MM.1S (cell line): Measurements from ENCODE around the gene ESPN.

Source experiments
- DNase-seq: peaks from one replicate; pipeline ENCODE4 v3.0.0-alpha.2; 2015
- H2AFZ ChIP-seq: fragments of 300-600 bp; sonication (generic); 2 replicates; pipeline ENCODE4 v1.6.0; 2016; ENCODE audit warnings: antibody characterized with exemption, low read length
- H3F3A ChIP-seq: fragments of 300-600 bp; sonication (generic); 2 replicates; pipeline ENCODE4 v1.6.1; 2016; ENCODE audit warnings: mild to moderate bottlenecking, antibody characterized with exemption, low read length, moderate library complexity, mixed read lengths; ENCODE audit not compliant: insufficient read depth
- H3K27ac ChIP-seq: fragments of 300-600 bp; sonication (generic); 2 replicates; pipeline ENCODE4 v1.5.1; 2016; ENCODE audit warnings: mild to moderate bottlenecking, low read length
- H3K27me3 ChIP-seq: fragments of 300-600 bp; sonication (generic); replicated peaks from 2 replicates; pipeline ENCODE4 v1.6.0; 2016; ENCODE audit warnings: low read length; ENCODE audit not compliant: insufficient read depth
- H3K36me3 ChIP-seq: fragments of 300-600 bp; sonication (generic); replicated peaks from 2 replicates; pipeline ENCODE4 v1.6.1; 2016; ENCODE audit warnings: mild to moderate bottlenecking, low read length, mixed read lengths; ENCODE audit not compliant: insufficient read depth
- H3K4me1 ChIP-seq: fragments of 300-600 bp; sonication (generic); 2 replicates; pipeline ENCODE4 v1.6.1; 2016; ENCODE audit warnings: low read length, mixed read lengths
- H3K4me2 ChIP-seq: fragments of 300-600 bp; sonication (generic); 2 replicates; pipeline ENCODE4 v1.6.0; 2016; ENCODE audit warnings: low read depth, low read length
- H3K4me3 ChIP-seq: fragments of 300-600 bp; sonication (generic); 2 replicates; pipeline ENCODE4 v1.5.1; 2016; ENCODE audit warnings: low read length, mixed read lengths
- H3K79me2 ChIP-seq: fragments of 300-600 bp; sonication (generic); 2 replicates; pipeline ENCODE4 v1.6.1; 2016; ENCODE audit warnings: mixed run types, low read length, mixed read lengths
- H3K9ac ChIP-seq: fragments of 300-600 bp; sonication (generic); 2 replicates; pipeline ENCODE4 v1.6.1; 2016; ENCODE audit warnings: low read length, mixed read lengths
- H3K9me2 ChIP-seq: fragments of 300-600 bp; sonication (generic); replicated peaks from 2 replicates; pipeline ENCODE4 v1.6.1; 2016; ENCODE audit warnings: mild to moderate bottlenecking, low read length, mixed read lengths; ENCODE audit not compliant: insufficient read depth
- H3K9me3 ChIP-seq: fragments of 300-600 bp; sonication (generic); replicated peaks from 2 replicates; pipeline ENCODE4 v1.6.1; 2016; ENCODE audit warnings: mild to moderate bottlenecking, low read length, mixed read lengths; ENCODE audit not compliant: insufficient read depth
- H4K20me1 ChIP-seq: fragments of 300-600 bp; sonication (generic); 2 replicates; pipeline ENCODE4 v1.6.1; 2016; ENCODE audit warnings: mild to moderate bottlenecking, low read length, moderate library complexity, mixed read lengths; ENCODE audit not compliant: insufficient read depth
- CTCF ChIP-seq: fragments of 300-600 bp; sonication (generic); IDR thresholded peaks from 2 replicates; pipeline ENCODE4 v1.5.1; 2016; ENCODE audit warnings: antibody characterized with exemption, low read length, mixed read lengths
- EZH2 ChIP-seq: fragments of 300-600 bp; sonication (generic); optimal IDR thresholded peaks from 2 replicates; pipeline ENCODE3; 2017; ENCODE audit warnings: low read depth, mild to moderate bottlenecking, antibody characterized with exemption, low read length, mixed read lengths
- EZH2phosphoT487 ChIP-seq: fragments of 300-600 bp; sonication (generic); IDR thresholded peaks from 2 replicates; pipeline ENCODE4 v1.6.1; 2018; ENCODE audit warnings: antibody characterized with exemption, low read length

The ESPN gene

GRCh38 chr1:6483761-6484117, 59.2 kb downstream of the ESPN start:
- TF ChIP-seq CTCF (no peak), EZH2 (no peak), EZH2phosphoT487 (no peak)
- no peak overlapping the region for H3K9ac ChIP-seq
- H3K9me3 ChIP-seq = no peaks in the 10 kb centered on the region
- H3K27ac ChIP-seq = no peak overlapping the region
- no peaks in the 10 kb centered on the region for H3K36me3 ChIP-seq
- H3K79me2 ChIP-seq = no peaks in the 10 kb centered on the region
- no peak for DNase-seq
- no peaks in the 10 kb centered on the region for H3F3A ChIP-seq
- H3K9me2 ChIP-seq = no peaks in the 10 kb centered on the region
- H4K20me1 ChIP-seq = no peaks in the 10 kb centered on the region
- H3K4me3 ChIP-seq = no peak overlapping the region
- no peaks in the 10 kb centered on the region for H3K4me1 ChIP-seq
- H2AFZ ChIP-seq = no peak overlapping the region
- H3K4me2 ChIP-seq = no peak overlapping the region
- H3K27me3 ChIP-seq = peaks cover 74% of the 10 kb centered on the region

GRCh38 chr1:6484826-6485167, 60.2 kb downstream of the ESPN start:
- H3K9me3 ChIP-seq = no peaks in the 10 kb centered on the region
- no peak overlapping the region for H3K9ac ChIP-seq
- no peak overlapping the region for H3K4me2 ChIP-seq
- peaks cover 65% of the 10 kb centered on the region for H3K27me3 ChIP-seq
- H2AFZ ChIP-seq = no peak overlapping the region
- H3K9me2 ChIP-seq = no peaks in the 10 kb centered on the region
- no peaks in the 10 kb centered on the region for H3F3A ChIP-seq
- no peaks in the 10 kb centered on the region for H3K4me1 ChIP-seq
- H3K4me3 ChIP-seq = no peak overlapping the region
- no peak for TF ChIP-seq EZH2
- TF ChIP-seq CTCF = no peak
- TF ChIP-seq EZH2phosphoT487 = no peak
- H3K79me2 ChIP-seq = no peaks in the 10 kb centered on the region
- H3K36me3 ChIP-seq = no peaks in the 10 kb centered on the region
- DNase-seq = no peak
- H3K27ac ChIP-seq = no peak overlapping the region
- no peaks in the 10 kb centered on the region for H4K20me1 ChIP-seq

GRCh38 chr1:6485168-6486101, 60.9 kb downstream of the ESPN start:
- no peak overlapping the region for H3K9ac ChIP-seq
- no peak overlapping the region for H3K4me3 ChIP-seq

GRCh38 chr1:6486433-6487011, 61.9 kb downstream of the ESPN start:
- Histone ChIP-seq H3K4me3 (no peak overlapping the region), H3K4me1 (peaks cover 3% of the 10 kb centered on the region; the same call in 1 of the 2 replicates), H3K9ac (no peak overlapping the region), H3K79me2 (no peaks in the 10 kb centered on the region), H3K9me3 (no peaks in the 10 kb centered on the region), H3K27ac (no peak overlapping the region), H3K27me3 (peaks cover 53% of the 10 kb centered on the region), H2AFZ (no peak overlapping the region), H3K4me2 (no peak overlapping the region), H3K36me3 (no peaks in the 10 kb centered on the region), H4K20me1 (no peaks in the 10 kb centered on the region), H3F3A (no peaks in the 10 kb centered on the region), H3K9me2 (no peaks in the 10 kb centered on the region)
- peak; percentile 81 for DNase-seq
- TF ChIP-seq CTCF (peak; percentile 89), EZH2phosphoT487 (no peak)

More at GRCh38 chr1:6485168-6486101, 60.9 kb downstream of the ESPN start:
- Histone ChIP-seq H3K27ac (no peak overlapping the region), H3K9me2 (no peaks in the 10 kb centered on the region), H2AFZ (no peak overlapping the region), H3K9me3 (no peaks in the 10 kb centered on the region), H3F3A (no peaks in the 10 kb centered on the region), H3K4me1 (no peaks in the 10 kb centered on the region), H3K27me3 (peaks cover 59% of the 10 kb centered on the region), H3K36me3 (no peaks in the 10 kb centered on the region), H3K4me2 (no peak overlapping the region), H3K79me2 (no peaks in the 10 kb centered on the region), H4K20me1 (no peaks in the 10 kb centered on the region)
- TF ChIP-seq EZH2phosphoT487 = peak; percentile 71; the same call in 1 of the 2 replicates
- no peak for TF ChIP-seq EZH2
- DNase-seq = no peak
